HG02840 (cell line): Measurements from ENCODE around the gene PHF1.

Experiments
- ATAC-seq: cut with Tn5 transposase; IDR thresholded peaks from one replicate; pipeline ENCODE4 v1.9.1; 2021; ENCODE audit warnings: mild to moderate bottlenecking, moderate library complexity, moderate number of reproducible peaks; ENCODE audit not compliant: unreplicated experiment, low FRiP score

PHF1 gene

DNA sequence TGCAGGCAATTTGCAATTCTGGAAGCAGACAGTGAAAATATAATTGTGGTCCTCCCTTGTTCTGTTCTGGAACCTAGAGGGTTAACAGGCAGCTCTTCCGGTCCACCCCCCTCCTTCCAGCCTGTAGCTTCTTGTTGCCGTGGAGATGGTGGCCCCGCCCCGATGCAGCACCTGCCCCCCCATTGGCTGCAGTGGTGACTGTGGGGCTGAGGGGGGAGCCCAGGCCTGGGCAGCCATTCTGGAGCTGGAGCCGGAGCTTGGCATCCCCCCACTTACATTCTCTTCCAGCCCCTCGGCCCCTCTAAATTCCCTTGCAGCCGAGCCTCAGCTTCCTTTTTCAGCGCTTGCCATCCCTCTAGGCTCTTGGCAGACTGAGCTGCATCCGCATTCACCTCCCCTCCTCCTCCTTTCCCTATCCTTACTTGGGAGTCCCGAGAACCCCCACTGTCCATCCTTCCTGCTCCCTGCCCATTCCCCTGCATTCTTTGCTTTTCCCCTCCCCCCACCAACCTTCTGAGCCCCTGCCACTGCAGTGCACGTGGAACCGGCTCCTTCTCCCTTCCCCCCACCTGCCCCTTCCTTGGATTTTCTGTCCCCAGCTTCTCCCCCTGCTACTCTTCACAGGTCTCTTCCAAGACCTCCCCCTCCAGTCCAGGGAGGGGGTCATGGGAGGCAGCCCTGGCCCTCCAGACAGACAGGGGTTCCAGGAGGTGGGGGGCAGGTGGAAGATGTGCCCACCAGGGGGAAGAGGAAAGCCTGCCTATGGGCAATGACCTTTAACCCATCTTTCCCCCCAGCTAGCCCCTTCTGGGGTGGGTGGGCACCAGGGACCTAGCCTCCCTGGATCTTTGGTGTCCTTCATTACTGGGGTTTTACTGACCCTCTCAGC is 20.4 kb downstream of the PHF1 start:
- no peak for ATAC-seq

DNA sequence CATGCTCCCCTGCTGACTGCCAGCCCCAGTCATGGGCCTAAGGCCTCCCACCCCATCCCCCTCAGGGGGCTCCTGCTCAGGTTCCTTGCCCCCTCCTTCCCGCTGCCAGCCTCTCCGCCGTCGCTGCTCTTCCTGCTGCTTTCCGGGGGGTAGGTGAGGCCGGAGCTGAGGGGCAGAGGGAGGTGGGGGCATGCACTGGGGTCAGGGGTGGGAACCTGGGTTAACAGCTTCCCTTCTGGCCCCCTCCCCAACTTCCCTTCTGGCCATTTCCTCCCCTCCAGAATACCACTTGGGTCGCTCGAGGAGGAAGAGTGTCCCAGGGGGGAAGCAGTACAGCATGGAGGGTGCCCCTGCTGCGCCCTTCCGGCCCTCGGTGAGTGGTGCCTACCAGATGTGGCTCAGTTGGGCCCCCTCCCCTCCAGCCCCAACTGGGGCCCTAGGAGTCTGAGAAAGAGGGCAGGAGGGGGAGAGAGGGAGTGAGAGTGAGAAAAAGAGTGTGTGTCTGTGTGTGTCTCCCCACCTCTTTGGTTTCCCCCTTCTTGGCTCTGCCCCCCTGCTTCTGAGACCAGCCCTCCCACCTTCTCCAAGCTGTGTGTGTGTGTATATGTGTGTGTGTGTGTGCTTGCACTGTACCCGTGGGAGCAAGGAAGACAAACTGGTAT is 21.2 kb downstream of the PHF1 start:
- ATAC-seq, result no peak

DNA sequence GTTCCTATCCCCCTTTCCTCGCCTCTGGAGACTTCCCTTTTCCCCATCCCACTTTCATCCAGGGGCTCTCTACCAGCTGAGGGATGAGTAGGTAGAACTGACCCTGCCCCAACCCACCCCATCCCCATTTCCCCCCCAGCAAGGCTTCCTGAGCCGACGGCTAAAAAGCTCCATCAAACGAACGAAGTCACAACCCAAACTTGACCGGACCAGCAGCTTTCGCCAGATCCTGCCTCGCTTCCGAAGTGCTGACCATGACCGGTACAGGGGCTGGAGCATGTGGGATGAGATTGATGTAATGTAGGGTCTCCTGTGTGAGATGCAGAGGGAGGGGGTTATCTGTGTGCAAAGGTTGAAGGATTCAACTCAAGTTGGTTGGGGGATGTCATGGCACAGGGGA is 21.7 kb downstream of the PHF1 start:
- no peak for ATAC-seq

DNA sequence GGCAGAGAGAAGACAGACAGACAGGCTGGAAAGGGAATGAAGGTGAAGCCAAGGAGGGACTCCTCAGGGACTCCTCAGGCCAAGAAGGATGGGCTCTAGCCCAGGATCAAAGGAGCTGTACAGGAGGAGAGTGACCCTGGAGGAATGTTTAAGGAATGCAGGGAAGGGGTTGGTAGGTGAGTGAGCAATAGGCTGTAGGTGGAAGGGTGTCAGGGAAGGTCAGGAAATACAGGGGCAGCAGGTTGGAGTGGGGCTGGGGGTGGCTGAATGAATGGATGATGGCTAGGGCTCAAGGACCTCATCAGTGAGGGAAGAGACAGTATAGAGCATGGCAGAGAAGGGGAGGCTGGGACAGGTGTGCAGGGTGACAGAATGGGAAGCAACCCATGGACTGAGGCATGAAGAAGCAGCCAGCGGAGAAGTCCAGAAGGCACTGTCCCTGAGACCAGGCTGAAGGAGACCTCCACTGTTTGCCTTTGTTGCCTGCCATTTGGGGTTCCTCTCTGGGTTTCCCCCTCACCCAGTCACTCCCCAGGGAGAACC is 22.3 kb downstream of the PHF1 start:
- no peak for ATAC-seq

DNA sequence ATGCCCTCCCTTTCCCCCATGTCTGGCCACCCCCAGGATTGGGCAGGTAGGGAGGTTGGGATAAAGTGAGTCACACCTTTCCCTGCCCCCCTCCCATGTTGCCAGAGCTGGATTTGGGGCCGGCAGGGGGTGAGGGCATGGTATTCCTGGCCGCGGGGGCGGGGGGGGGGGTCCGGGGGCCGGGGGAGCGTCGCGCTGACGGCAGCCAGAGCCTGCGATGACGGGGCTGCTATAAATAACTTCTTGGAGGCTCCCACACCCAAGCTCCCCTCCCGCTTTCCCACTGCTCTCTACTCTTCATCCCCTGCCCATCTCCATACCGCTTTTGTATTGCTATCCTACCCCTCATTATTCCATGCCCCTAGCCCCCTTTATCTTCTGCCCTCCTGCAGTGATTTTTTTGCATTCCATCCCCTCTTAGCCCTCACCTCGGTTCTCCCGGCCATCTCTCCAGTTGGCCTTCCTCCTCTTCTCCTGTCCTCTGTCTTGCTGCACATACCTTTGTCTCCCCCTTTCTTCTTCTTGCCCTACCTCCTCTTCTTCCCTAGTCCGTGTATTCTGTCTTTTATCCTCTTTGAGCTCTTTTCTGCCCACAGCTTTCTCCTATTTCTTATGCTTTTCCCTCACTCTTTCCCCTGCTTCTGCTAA is 22.9 kb downstream of the PHF1 start:
- ATAC-seq, result no peak

DNA sequence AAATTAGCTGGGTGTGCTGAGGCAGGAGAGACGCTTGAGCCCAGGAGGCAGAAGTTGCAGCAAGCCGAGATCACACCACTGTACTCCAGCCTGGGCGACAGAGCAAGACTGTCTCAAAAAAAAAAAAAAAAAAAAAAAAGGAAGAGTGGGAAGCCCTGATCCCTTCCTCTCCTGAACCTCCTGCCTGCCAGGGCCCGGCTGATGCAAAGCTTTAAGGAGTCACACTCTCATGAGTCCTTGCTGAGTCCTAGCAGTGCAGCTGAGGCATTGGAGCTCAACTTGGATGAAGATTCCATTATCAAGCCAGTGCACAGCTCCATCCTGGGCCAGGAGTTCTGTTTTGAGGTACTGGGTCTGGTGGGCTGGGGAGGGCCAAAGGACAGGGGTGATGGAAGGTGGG is 24.1 kb downstream of the PHF1 start:
- ATAC-seq, result no peak

DNA sequence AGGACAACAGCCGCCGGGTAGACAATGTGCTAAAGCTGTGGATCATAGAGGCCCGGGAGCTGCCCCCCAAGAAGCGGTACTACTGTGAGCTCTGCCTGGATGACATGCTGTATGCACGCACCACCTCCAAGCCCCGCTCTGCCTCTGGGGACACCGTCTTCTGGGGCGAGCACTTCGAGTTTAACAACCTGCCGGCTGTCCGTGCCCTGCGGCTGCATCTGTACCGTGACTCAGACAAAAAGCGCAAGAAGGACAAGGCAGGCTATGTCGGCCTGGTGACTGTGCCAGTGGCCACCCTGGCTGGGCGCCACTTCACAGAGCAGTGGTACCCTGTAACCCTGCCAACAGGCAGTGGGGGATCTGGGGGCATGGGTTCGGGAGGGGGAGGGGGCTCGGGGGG is 26.9 kb downstream of the PHF1 start:
- ATAC-seq, result no peak

DNA sequence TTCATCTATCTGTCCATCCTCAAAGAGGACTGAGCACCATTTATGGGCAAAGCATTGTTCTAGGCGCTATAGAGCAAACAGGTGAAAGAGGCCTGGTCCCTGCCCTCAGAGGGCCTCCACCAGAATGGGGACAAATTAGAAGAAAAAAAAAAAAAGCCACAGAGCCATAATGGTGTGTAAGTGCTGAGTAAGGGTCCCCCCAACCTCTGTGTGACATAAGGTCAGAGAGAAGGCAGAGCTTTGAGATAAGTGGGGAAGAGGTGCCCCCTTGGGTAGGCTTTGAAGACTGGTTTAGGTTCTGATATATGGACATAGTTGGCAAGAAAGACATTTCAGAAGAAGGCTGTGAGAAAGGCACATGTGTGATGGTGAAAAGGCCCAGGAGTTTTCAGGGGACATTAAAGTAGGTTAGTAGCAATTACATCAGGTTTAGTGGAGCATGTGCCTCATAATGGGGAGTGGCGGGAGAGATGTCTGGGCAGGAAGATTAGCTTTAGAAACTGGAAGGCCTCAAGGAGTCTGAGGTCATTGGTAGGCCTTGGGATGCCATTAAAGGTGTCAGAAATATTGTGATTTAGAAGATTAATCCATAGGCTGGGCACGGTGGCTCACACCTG is 28.3 kb downstream of the PHF1 start:
- no peak for ATAC-seq

DNA sequence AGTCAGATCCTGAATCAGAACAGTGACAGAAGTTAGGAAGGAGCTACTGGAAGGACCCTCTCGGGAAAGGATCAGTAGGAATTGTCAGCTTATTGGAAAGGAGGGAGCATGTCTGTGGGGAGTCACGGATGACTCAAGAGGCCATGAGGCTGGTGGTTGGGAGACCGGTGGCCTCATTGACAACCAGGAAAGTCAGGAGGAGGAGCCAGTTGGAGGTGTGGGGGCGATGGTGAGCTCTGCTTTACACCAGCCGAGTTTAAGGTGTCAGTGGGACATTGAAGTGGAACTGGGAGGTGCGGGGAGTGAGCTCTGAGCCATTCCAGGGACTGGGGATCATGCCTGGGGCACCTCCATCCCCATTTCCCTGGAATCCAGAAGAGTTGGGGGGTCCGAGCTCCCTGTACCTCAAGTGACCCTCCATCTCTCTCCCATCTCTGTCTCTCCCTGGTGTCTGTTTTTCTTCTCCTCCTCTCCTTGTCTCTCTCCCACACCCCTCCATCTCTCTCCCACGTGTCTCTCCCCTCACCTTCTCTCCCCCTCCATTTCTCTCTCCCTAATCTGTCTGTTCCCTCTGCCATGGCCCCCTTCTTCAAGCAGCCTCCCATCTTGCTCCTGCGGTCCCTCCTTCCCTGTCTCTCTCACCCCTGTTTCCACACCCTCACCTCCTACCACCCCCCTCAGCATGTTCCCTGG is 29.3 kb downstream of the PHF1 start:
- no peak for ATAC-seq

DNA sequence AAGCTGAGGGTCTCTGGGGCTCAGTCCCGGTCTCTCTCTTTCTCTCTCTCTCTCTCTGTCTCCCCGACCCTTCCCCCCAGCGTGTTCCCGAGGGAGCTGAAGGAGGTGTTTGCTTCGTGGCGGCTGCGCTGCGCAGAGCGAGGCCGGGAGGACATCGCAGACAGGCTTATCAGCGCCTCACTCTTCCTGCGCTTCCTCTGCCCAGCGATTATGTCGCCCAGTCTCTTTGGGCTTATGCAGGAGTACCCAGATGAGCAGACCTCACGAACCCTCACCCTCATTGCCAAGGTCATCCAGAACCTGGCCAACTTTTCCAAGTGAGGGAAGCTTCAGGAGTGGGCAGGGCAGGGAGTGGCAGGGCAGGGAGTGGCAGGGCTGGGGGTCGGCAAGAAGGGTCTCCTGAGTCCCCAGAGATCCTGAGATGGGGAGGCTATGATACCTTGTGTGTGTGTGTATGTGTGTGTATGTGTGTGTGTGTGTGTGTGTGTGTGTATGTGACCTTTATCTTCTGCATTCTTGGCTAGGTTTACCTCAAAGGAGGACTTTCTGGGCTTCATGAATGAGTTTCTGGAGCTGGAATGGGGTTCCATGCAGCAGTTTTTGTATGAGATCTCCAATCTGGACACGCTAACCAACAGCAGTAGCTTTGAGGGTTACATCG is 30.0 kb downstream of the PHF1 start:
- ATAC-seq, result no peak

DNA sequence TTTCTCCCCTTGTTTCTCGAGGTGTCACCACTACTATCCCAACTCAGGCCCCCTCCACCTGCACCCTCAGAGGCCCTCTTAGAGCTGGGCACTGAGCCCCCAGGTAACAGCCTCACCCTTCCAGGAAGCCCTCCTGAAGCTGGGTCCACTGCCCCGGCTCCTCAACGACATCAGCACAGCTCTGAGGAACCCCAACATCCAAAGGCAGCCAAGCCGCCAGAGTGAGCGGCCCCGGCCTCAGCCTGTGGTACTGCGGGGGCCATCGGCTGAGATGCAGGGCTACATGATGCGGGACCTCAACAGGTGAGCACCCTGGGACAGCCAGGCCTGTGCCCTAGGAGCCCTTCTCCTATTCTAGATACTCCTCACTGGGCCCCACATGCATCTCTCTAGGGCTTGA is 30.6 kb downstream of the PHF1 start:
- ATAC-seq, result no peak

DNA sequence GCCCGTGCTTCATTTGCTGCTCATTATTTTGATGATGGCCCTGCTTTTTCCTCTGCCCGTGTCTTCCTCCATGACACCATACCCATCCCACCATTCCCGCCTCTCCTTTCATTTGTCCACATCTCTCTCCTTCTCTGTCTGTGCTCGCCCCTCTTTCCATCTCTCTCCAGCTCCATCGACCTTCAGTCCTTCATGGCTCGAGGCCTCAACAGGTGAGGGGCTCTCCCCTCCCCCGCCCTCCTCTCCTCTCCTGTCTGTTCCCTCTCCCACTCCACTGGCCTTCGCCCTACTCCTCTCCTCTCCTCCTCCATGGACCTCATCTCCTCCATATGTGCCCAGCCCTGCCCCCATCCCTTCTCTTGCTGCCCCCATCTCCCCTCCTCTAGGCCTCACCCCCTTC is 31.5 kb downstream of the PHF1 start:
- no peak for ATAC-seq

DNA sequence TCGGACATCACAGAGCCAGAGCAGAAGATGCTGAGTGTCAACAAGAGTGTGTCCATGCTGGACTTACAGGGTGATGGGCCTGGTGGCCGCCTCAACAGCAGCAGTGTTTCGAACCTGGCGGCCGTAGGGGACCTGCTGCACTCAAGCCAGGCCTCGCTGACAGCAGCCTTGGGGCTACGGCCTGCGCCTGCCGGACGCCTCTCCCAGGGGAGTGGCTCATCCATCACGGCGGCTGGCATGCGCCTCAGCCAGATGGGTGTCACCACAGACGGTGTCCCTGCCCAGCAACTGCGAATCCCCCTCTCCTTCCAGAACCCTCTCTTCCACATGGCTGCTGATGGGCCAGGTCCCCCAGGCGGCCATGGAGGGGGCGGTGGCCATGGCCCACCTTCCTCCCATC is 32.2 kb downstream of the PHF1 start:
- no peak for ATAC-seq

DNA sequence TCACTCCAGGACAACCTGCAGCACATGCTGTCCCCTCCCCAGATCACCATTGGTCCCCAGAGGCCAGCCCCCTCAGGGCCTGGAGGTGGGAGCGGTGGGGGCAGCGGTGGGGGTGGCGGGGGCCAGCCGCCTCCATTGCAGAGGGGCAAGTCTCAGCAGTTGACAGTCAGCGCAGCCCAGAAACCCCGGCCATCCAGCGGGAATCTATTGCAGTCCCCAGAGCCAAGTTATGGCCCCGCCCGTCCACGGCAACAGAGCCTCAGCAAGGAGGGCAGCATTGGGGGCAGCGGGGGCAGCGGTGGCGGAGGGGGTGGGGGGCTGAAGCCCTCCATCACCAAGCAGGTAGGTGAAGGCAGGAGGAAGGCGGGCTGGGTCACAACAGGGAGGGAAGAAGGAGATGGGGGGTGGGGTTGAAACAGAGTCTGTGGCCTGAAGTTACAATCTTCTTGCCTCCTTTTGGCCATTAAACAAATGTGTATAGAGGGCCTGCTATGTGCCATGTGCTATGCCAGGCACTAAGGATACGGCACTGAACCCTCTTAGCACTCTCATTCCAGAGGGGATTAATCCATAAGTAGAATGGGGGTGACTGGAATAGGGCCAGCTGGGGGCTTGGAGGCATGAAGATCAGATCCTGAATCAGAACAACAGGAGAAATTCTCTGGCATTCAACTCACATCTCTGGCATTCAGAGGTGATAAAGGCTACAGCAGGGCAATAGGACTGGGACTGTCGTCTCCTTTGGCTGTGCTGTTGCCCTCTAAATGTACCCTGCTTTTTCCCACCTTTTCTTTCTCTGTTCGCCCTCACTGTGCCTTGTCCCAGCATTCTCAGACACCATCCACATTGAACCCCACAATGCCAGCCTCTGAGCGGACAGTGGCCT is 33.0 kb downstream of the PHF1 start:
- no peak for ATAC-seq

DNA sequence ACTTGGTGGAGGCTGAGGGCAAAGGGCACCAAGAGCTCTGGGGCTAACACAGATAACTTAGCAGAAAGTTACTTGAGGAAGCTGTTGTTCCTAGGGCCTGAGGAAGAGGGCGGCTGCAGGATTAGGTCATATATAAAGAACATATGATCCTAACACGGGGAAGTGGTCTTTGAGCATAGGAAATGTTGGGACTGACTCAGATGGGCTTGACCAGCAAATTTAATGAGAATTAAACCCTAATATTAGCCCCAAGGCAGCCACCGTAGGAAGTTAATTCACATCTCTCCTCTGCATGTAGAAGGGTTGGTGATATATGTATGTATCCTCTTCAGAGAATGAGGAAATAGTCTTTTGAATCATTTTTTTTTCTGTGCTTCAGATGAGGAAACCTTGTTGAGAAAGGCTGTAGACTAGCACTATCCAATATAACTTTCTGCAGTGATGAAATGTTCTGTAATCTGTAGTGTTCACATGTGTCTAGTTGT is 34.3 kb downstream of the PHF1 start:
- ATAC-seq, result no peak

DNA sequence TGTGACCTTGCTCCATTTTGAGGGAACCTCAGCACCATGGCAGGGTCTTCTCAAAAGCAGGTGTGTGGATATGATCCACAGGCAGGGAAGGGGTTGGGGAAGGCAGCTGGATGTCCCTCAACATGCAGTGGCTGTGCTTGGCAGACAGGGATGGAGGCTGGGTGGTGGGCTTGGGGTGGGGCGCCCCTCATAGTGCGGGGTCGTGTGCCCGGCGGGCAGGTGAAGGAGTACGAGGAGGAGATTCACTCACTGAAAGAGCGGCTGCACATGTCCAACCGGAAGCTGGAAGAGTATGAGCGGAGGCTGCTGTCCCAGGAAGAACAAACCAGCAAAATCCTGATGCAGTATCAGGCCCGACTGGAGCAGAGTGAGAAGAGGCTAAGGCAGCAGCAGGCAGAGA is 35.5 kb downstream of the PHF1 start:
- ATAC-seq, result no peak

DNA sequence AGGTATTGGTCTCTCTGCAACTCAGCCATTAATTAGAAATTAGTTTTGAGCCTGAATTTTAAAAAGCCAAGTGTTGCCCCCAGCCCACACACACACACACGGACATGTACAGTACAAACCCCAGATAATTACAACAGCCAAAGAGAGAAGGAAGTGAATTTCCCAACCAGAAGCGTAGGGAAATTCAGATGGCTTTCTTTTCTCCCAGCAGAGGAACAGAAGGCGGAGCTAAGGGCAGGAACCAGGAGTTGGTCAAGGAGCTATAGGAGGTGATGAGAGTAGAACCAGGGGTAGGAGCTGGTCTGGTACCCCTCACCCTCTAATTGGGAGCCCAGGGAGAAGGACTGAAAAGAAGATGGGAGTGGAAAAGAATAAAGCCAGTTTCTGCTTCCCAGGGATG is 39.6 kb downstream of the PHF1 start:
- ATAC-seq, result no peak

DNA sequence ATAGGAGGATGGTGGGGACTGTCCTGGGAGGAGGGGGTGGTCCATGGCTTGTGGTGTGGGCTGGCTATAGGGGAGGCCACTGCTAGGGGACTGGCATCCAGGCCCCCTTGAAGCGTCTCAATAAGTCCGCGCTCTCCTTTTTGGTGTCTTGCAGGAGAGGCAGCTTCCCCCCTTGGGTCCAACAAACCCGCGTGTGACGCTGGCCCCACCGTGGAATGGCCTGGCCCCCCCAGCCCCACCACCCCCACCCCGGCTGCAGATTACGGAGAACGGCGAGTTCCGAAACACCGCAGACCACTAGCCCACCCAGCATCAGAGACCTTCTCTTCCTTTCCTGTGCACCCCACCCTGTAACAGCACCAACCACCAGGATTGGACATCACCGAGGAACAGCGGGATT is 40.8 kb downstream of the PHF1 start:
- ATAC-seq, result no peak

DNA sequence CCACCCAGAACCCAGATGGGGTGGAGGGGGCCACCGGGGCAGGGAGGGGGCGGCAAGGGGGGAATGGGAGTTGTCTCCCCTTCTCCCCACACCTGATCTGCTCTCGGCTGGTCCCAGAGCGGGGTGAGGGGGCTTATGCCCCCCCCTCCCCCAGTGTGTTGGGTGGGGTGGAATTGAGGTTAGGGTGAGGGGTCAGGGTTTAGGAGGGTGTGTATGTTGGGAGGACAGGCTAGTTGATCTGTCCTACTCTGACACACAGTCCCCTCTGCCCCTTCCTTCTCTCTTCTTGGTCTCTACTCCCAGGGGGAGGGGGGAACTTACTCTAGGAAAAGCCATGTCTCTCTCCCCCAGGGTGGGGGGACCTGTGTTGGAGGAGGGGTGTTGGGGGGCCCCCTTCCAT is 41.7 kb downstream of the PHF1 start:
- ATAC-seq, result no peak
